B cell (primary cell): ENCODE results near the gene TMEM170B. TPM values are rescaled to one million over a fixed set of nuclear protein-coding genes. Genes with fewer than 3 reads are reported as not detected.

ENCODE experiments used
- ATAC-seq: fragments of 200-7000 bp; cut with Tn5 transposase; one replicate; pipeline ENCODE4 v1.10.0; 2021; ENCODE audit warnings: low read depth, mild to moderate bottlenecking, moderate number of reproducible peaks, moderate library complexity
- CTCF ChIA-PET: fragments of 350-600 bp; sonication (Branson Sonifier 250); formaldehyde crosslinking; loops from one replicate; lab custom pipeline; 2021; ENCODE audit warnings: antibody characterized with exemption, inconsistent platforms; lab: Charles Lee
- POLR2A ChIA-PET: fragments of 350-600 bp; sonication (Branson Sonifier 250); formaldehyde crosslinking; loops from one replicate; lab custom pipeline; 2021; ENCODE audit warnings: antibody characterized with exemption; lab: Charles Lee
- DNase-seq: peaks from one replicate; pipeline ENCODE4 v3.0.0; 2013
- H2AFZ ChIP-seq: 2 replicates; pipeline ENCODE4 v1.6.1; 2012; ENCODE audit warnings: mild to moderate bottlenecking, low read depth, low read length; ENCODE audit not compliant: insufficient read depth, poor library complexity, severe bottlenecking
- H3K27ac ChIP-seq, 2 donors: 1 replicate in 1 of 2; 2 replicates in 1 of 2; pipeline ENCODE4 v1.5.1; 2012 to 2013; ENCODE audit warnings: low read length in 2 of 2, mild to moderate bottlenecking in 2 of 2, moderate library complexity in 1 of 2
- H3K27me3 ChIP-seq, 4 experiments: fragments of 200-600 bp in 1 of 4; sonication (generic) in 1 of 4; replicated peaks in 1 of 4; 1 replicate in 2 of 4; 2 replicates in 2 of 4; pipeline versions ENCODE4 v1.6.1 to v1.7.0; 2013 to 2016; ENCODE audit warnings: low read length in 3 of 4, mild to moderate bottlenecking in 2 of 4, mixed read lengths in 1 of 4, moderate library complexity in 1 of 4; ENCODE audit not compliant: insufficient read depth in 4 of 4, control insufficient read depth in 3 of 4; ENCODE audit errors: control extremely low read depth in 1 of 4
- H3K36me3 ChIP-seq, 2 experiments: replicated peaks in 1 of 2; 1 replicate in 1 of 2; 2 replicates in 1 of 2; pipeline versions ENCODE4 v1.6.1 to v1.7.1; 2013; ENCODE audit warnings: low read length in 1 of 2; ENCODE audit not compliant: insufficient read depth in 2 of 2, control insufficient read depth in 1 of 2; ENCODE audit errors: control extremely low read depth in 1 of 2, extremely low read depth in 1 of 2
- H3K4me1 ChIP-seq, 2 donors: fragments of 200-600 bp in 1 of 2; sonication (generic) in 1 of 2; 1 replicate in 1 of 2; 2 replicates in 1 of 2; pipeline versions ENCODE4 v1.5.1 to v1.6.1; 2013 to 2017; ENCODE audit warnings: low read length in 2 of 2; ENCODE audit not compliant: control insufficient read depth in 2 of 2, insufficient read depth in 2 of 2
- H3K4me2 ChIP-seq: replicated peaks from 2 replicates; pipeline ENCODE3; 2012; ENCODE audit warnings: mild to moderate bottlenecking, low read depth, low read length; ENCODE audit not compliant: poor library complexity, severe bottlenecking
- H3K4me3 ChIP-seq, 5 experiments: fragments of 200-600 bp in 1 of 5; sonication (generic) in 1 of 5; 1 replicate in 3 of 5; 2 replicates in 2 of 5; pipeline versions ENCODE4 v1.5.1 to v1.7.0; 2011 to 2016; ENCODE audit warnings: low read length in 4 of 5, mild to moderate bottlenecking in 4 of 5, low read depth in 2 of 5, control low read depth in 1 of 5, moderate library complexity in 1 of 5; ENCODE audit not compliant: insufficient read depth in 1 of 5; ENCODE audit errors: control extremely low read depth in 1 of 5, extremely low read depth in 1 of 5
- H3K79me2 ChIP-seq: fragments of 200-600 bp; sonication (generic); one replicate; pipeline ENCODE4 v1.6.0; 2016; ENCODE audit warnings: low read length; ENCODE audit not compliant: control insufficient read depth, insufficient read depth
- H3K9ac ChIP-seq: fragments of 200-600 bp; sonication (generic); 2 replicates; pipeline ENCODE4 v1.6.1; 2017; ENCODE audit warnings: mild to moderate bottlenecking, low read length, moderate library complexity
- H3K9me3 ChIP-seq, 3 donors: one replicate each; pipeline versions ENCODE4 v1.6.1 to v1.7.1; 2013; ENCODE audit warnings: low read length in 2 of 3; ENCODE audit not compliant: control insufficient read depth in 2 of 3, insufficient read depth in 1 of 3; ENCODE audit errors: control extremely low read depth in 1 of 3
- H4K20me1 ChIP-seq: 2 replicates; pipeline ENCODE4 v1.6.0; 2012; ENCODE audit warnings: mild to moderate bottlenecking, low read length; ENCODE audit not compliant: insufficient read depth, control insufficient read depth, poor library complexity, severe bottlenecking
- H3K27ac Mint-ChIP-seq: one replicate; pipeline ENCODE4 v1.8.0; 2021; ENCODE audit warnings: mixed read lengths
- H3K27me3 Mint-ChIP-seq: one replicate; pipeline ENCODE4 v1.8.0; 2021; ENCODE audit warnings: mixed read lengths
- H3K4me1 Mint-ChIP-seq: one replicate; pipeline ENCODE4 v1.8.0; 2021; ENCODE audit warnings: mixed read lengths
- H3K4me3 Mint-ChIP-seq: one replicate; pipeline ENCODE4 v1.8.0; 2021; ENCODE audit warnings: mixed read lengths
- H3K9me3 Mint-ChIP-seq: one replicate; pipeline ENCODE4 v1.8.0; 2022; ENCODE audit warnings: mixed read lengths; ENCODE audit not compliant: insufficient read depth
- CTCF ChIP-seq: fragments of 200-600 bp; IDR thresholded peaks from one replicate; pipeline ENCODE4 v1.8.0; 2022; ENCODE audit warnings: antibody characterized with exemption, mild to moderate bottlenecking
- EZH2 ChIP-seq: IDR thresholded peaks from 2 replicates; pipeline ENCODE4 v1.6.1; 2012; ENCODE audit warnings: borderline replicate concordance, low read depth, mild to moderate bottlenecking, moderate library complexity, low read length; ENCODE audit not compliant: insufficient read depth, poor library complexity, severe bottlenecking
- WGBS: methylation state at CpG from one replicate; pipeline ENCODE4 v1.1.5; 2013; ENCODE audit warnings: missing lambda C conversion rate; ENCODE audit not compliant: insufficient coverage; 5-methylcytosine and 5-hydroxymethylcytosine counted together
- intact Hi-C: fragments of 100-400 bp; cut with micrococcal nuclease; formaldehyde crosslinking; loops from one replicate; pipeline ENCODE4 v1.10.0; 2022
- polyA plus RNA-seq: library from polyadenylated mRNA; depleted of rRNA; stranded (reverse); fragments of >200 nt; gene quantifications from 2 replicates; pipeline ENCODE4 v1.2.3, GENCODE V29; 2012
- total RNA-seq, 2 donors: library from RNA; stranded (reverse); fragments of 120-200 nt in 1 of 2; gene quantifications; 1 replicate in 1 of 2; 2 replicates in 1 of 2; pipeline versions ENCODE4 v1.2.3 to v1.2.4, GENCODE V29; 2013 to 2022

Gene TMEM170B
- total and polyA plus RNA-seq, 2 donors (not counting 1 experiment from before 2014, with no cell fraction given) = 0.64 to 3.4 TPM

- CTCF ChIA-PET = no interaction called here
Measured at GRCh38 chr6:11528996-11529395, 8.6 kb upstream of the TMEM170B start.

GRCh38 chr6:11532097-11532496 lies 5.5 kb upstream of the TMEM170B start:
- ChIA-PET CTCF (interaction anchor here (1.0 kb wide), 1 partner anchor 35 kb away, joined by 3 read pairs; no protein-coding TSS in a partner anchor), POLR2A (no interaction called here)
- Histone ChIP-seq H3K4me1 (peaks cover 5 to 6% of the 10 kb centered on the region in 2 donors), H3K36me3 (no peaks in the 10 kb centered on the region), H2AFZ (no peak overlapping the region), H3K9ac (no peak overlapping the region), H3K4me2 (no peak overlapping the region), H3K27ac (no peak overlapping the region), H3K79me2 (no peaks in the 10 kb centered on the region), H3K27me3 (peaks cover 0 to 5% (median 2%) of the 10 kb centered on the region in 4 experiments), H3K9me3 (no peaks in the 10 kb centered on the region), H3K4me3 (no peak overlapping the region), H4K20me1 (no peaks in the 10 kb centered on the region)
- ATAC-seq = no peak
- no peak overlapping the region for H3K4me3 Mint-ChIP-seq
- no peak overlapping the region for H3K27ac Mint-ChIP-seq
- intact Hi-C loops = no loop called here
- no peaks in the 10 kb centered on the region for H3K9me3 Mint-ChIP-seq
- 93% methylated on average over 3 of the region's 3 CpGs for WGBS
- no peak for TF ChIP-seq CTCF
- no peak for TF ChIP-seq EZH2
- peaks cover 23% of the 10 kb centered on the region for H3K27me3 Mint-ChIP-seq
- H3K4me1 Mint-ChIP-seq = peaks cover 4% of the 10 kb centered on the region
- DNase-seq = no peak

More at GRCh38 chr6:11528996-11529395, 8.6 kb upstream of the TMEM170B start:
- no peak overlapping the region for H3K9ac ChIP-seq
- no peak overlapping the region for H3K27ac Mint-ChIP-seq
- peaks cover 0 to 5% (median 2%) of the 10 kb centered on the region in 4 experiments for H3K27me3 ChIP-seq
- no peaks in the 10 kb centered on the region for H4K20me1 ChIP-seq
- H3K27me3 Mint-ChIP-seq = peaks cover 17% of the 10 kb centered on the region
- no peak overlapping the region for H3K4me3 ChIP-seq
- no peaks in the 10 kb centered on the region for H3K79me2 ChIP-seq
- no peaks in the 10 kb centered on the region for H3K9me3 Mint-ChIP-seq
- no peak overlapping the region for H3K4me2 ChIP-seq
- H3K4me1 Mint-ChIP-seq = no peaks in the 10 kb centered on the region
- H3K9me3 ChIP-seq = no peaks in the 10 kb centered on the region
- POLR2A ChIA-PET = no interaction called here
- H3K4me1 ChIP-seq = no peaks in the 10 kb centered on the region
- H2AFZ ChIP-seq = no peak overlapping the region
- no CpG with 5 or more reads among the region's 2 CpGs for WGBS
- no peak for TF ChIP-seq EZH2
- no peak for TF ChIP-seq CTCF
- no peak overlapping the region for H3K4me3 Mint-ChIP-seq
- ATAC-seq = no peak
- DNase-seq = no peak
- H3K27ac ChIP-seq = no peak overlapping the region
- intact Hi-C loops = no loop called here
- H3K36me3 ChIP-seq = no peaks in the 10 kb centered on the region
